GM19452 (cell line): ENCODE data around the gene GSC2.
"Not testable (repeated sequence)": the region's sequence is repeated elsewhere in the genome, so short reads cannot be mapped to it uniquely, and the experiment has no call there.

ENCODE experiments used
- ATAC-seq: cut with Tn5 transposase; IDR thresholded peaks from one replicate; pipeline ENCODE4 v1.9.1; 2021; ENCODE audit not compliant: unreplicated experiment

Gene GSC2

DNA sequence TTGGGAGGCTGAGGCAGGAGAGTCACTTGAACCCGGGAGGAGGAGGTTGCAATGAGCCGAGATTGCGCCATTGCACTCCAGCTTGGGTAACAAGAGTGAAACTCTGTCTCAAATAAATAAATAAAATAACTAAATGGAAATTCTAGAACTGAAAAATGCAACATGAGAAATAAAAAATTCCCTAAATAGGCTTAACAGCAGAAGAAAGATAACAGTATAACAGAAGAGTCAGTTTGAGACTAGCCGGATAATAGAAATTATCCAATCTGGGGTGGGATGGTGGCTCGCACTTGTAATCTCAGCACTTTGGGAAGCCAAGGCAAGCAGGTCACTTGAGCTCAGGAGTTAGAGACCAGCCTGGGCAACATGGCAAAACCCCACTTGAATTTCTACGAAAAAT is 14.3 kb upstream of the GSC2 start:
- no peak for ATAC-seq

DNA sequence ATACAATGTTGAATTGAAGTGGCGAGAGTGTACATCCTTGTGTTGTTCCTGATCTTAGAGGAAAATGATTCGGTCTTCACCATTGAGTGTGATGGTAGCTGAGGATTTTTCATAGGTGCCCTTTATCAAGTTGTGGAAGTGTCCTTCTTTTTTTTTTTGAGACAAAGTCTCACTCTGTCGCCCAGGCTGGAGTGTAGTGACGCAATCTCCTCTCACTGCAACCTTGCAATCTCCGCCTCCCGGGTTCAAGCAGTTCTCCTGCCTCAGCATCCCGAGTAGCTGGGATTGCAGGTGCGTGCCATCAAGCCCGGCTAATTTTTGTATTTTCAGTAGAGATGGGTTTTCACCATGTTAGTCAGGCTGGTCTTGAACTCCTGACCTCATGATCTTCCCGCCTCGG is 8.6 kb upstream of the GSC2 start:
- ATAC-seq = not testable (repeated sequence)

DNA sequence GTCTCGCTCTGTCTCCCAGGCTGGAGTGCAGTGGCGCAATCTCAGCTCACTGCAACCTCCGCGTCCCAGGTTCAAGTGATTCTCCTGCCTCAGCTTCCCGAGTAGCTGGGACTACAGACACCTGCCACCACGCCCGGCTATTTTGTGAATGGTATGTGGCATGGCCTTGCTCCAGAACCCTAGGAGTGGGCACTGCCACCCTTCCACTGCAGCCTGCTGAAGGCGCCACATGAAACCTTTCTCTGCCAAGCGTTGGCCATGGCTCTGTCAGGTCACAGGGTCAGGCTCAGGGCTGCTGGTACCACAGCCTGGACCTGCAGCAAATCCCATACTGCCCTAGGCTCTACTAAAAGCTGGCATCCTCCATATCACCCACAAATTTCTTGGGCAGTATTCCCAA is 6.0 kb upstream of the GSC2 start:
- ATAC-seq = not testable (repeated sequence)

DNA sequence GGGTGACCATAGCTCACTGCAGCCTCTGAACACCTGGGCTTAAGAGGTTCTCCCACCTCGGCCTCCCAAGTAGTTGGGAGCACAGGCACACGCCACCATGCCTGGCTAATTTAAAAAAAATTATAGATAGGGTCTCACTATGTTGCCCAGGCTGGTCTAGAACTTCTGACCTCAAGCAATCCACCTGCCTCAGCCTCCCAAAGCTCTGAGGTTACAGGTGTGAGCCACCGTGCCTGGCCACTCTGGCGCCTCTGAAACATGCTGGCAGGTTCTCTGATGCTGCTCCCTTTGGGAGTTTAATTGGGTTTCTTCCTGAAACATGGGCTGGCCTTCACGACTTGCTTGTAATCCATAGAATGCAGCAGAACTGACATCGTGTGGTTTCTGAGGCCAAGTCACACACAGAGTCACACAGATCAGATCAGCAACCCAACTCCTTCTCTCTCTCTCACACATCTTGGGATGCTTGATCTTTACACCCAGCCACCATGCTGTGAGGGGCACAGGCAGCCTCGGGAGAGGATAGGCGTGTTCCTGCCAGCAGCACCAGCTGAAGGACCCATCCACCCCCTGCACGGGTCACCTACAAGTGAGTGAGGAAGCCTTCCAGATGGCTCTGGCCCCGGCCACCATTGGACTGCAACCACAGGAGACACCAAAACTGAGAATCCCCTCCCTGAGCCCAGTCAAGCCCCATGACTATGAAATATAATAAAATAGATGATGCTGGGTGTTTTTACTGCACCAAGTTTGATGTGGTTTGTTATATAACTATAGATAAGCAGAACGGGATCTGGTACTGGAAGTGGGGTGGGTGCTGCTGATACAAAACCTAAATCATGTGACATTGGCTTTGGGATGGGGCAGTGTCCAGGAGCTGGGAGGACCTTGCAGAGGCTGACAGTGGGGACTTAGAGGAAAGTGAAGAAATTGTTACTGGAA is 3.1 kb upstream of the GSC2 start:
- ATAC-seq = no peak

DNA sequence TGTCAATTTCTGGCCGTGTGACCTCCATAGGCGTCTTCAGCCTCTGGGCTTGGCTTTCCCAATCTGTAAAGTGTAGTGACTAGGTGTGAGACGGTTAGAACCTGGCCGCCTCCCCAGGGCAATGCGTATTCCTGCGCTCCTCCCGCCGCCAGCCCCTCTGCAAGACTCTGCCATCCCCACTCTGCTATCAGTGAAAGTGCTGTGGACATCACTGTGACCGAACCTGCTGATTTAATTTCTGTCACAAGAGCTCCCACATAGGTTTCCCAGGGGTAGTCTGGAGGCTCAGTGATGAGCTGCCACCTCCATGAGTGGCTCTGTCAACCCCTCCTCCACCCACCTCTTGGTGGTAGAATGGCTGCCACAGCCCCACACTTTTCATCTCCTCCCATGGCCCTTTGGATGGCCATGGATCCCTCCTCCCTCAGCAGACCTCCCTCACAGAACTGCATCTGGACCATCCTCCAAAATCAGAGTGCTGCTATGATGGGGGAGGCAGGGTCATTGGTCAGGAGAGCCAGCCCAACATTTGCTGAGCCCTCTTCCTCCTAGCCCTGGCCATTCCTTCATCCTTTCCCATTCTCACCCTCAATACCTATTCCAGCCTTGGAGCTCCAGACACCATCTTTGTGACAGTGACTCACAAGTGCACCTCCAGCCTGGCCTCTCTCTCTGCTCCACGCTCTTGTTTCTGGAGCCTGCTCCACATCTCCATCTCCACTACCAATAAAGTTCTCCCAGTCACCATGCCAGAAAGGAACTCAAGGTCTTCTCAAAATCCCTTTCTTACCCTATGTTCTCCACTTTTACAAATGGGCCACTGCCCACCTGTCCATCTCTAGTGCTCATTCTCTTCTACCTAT is 1.5 kb upstream of the GSC2 start:
- no peak for ATAC-seq

- no peak for ATAC-seq
Observed at GRCh38 chr22:19150482-19151328, 613 bp upstream of the GSC2 start.

- ATAC-seq = no peak
Observed at GRCh38 chr22:19149047-19149883, 827 bp downstream of the GSC2 start.

- no peak for ATAC-seq
Observed at GRCh38 chr22:19148417-19149046, 1.6 kb downstream of the GSC2 start.

DNA sequence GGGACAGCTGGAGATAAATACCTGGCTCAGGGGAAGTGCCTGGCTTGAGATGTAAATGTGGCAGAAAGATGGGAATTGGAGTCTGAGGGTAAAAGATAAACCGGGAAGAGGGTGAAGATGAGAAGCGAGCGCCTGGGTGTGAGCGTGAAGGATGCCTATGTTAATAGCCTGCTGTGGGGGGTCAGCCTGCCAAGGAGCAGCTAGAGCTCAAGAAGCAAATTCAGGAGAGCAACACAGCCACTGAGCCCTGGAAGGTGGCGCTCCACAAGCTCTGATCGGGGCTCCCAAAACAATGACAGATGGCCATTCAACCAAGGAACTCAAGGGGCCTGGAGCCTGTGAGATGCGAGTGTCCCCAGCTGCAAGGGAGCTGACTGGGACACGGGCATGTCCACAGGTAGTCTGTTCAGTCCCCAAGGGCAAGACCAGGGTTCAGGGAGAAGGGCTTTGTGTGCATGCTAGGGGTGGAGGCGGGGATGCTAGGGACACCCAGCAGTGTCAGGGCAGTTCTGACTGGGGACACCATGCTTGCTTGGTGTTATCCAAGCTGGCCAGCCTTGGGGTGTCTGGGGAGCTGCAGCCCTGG is 2.8 kb downstream of the GSC2 start:
- ATAC-seq = no peak

DNA sequence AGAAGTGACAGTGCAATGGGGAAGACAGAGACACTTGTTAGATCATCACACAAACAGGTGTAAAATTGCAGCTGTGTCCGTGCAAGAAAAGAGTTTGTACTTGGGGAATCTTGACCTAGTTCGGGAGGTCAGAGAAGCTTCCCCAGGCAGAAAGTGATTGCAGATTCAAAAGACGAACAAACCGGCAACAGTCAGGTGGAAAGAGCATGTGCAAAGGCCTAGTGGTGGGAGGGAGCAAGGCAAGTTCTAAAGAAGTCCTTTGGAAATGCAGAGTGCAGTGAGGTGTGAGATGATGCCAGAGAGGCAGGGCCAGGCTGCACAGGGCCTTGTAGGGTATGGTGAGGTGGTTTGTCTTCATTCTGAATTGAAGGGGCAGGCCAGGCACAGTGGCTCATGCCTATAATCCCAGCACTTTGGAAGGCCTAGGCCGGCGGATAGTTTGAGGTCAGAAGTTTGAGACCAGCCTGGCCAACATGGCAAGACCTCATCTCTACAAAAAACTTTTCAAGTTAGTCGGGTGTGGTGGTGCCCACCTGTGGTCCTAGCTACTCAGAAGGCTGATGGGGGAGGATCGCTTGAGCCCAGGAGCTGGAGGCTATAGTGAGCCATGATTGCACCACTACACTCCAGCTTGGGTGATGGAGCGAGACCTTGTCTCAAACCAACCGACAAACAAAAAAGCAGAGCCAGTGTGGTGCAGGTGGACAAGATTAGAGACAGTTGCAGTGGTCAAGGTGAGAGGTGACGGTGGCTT is 3.7 kb downstream of the GSC2 start:
- ATAC-seq = no peak

DNA sequence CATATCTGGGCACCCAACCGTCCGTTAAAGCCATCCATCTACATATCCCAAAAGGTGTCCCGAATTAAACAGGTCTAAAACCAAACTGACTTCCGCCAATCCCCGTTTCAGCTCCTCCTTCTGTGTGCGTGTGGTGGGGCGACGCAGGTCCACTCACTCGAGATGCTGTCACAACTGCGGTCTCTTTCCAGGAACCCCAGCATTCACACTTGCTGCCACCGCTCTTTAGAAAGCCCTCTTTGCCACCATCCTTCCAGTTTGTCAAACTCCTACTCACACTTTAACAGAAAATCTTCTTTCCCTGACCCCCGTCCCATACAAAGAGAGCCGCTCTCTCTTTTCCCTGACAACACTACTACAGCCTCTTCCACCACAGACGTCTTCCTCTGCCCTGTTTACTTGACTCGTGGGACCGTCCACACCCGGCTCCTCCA is 6.1 kb downstream of the GSC2 start:
- no peak for ATAC-seq

- ATAC-seq = no peak
Observed at GRCh38 chr22:19143212-19143611, 6.9 kb downstream of the GSC2 start.

- ATAC-seq = no peak
Observed at GRCh38 chr22:19142394-19142793, 7.7 kb downstream of the GSC2 start.

- ATAC-seq = no peak
Observed at GRCh38 chr22:19139974-19140373, 10.1 kb downstream of the GSC2 start.

- no peak for ATAC-seq
Observed at GRCh38 chr22:19139001-19139356, 11.1 kb downstream of the GSC2 start.

DNA sequence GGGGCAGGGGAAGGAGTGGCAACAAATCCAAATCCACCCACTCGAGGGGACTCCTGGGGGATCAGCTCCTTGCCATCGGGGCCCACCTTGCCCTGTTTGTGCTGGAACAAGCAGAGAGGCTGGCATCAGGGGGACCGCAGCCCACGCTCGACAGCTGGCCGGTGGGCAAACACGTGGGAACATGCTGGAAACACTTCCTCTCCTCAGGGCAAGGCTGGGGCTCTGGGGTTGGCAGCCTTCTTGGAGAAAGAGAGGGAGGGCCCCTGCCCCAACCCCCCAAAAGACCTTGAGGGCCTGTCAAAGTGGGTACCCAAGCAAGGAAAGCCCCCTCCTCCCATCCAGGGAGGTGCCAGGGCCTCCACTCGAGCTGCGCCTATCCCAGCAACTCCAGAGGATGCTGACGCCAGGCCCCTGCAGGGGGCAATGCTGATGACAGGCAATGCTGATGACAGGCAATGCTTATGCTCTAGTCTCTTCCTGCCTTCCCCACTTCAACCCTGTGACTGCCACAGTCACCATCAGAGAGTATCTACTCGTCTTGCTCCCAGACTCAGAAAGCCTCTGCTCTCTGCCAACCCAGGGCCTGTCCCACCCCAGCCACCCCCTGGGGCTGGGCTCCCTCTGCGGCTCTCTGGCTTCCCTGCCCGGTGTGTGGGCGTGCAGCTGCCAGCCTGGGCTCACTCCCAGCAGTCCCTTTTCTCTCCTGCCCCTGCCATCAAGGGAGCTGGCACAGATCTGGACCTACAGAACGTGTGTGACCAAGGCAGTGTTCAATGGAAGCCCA is 11.7 kb downstream of the GSC2 start:
- ATAC-seq = no peak

DNA sequence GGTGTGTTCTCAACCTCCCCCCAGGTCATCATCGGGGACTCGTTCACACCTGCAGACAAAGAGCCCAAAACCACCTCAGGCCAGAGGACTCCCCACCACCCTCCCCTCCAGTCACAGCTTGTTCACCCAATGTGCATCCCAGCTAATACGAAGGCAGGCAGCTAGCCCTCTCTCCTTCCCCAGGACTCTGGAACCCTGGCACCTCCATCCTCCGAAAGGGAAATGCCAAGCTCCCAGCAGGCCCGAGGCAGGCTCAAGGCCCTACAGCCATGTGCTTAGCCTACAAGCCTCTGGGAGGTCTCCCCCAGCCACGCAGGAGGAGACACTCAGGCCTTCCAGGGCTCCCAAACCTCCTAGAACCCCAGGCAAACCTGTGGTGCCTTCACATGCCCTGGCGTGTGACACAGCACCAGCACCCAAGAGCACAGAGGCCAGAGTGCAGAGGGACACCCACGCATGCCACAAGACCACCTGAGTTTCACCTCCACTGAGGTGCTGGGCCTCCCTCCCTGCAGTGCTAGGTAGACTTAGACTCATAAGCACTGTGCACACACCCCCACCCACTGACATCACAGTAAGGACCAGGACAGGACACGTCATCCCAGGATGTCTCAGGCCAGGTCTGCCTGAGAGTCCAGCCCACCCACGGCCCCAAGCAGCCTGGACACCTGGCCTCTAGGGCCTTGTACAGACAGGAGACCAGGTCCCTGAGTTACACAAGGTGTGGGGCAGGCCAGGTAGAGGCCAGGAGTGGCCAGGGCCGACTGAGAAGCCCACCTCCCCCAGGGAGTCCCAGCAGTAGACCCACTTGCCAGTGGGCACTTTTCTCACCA is 12.5 kb downstream of the GSC2 start:
- ATAC-seq = no peak
